Loucy (cell line): ENCODE data around the gene CDX1.

Experiments
- H2AFZ ChIP-seq: fragments of 200-600 bp; sonication (generic); 2 replicates; pipeline ENCODE4 v1.6.0; 2016; ENCODE audit warnings: antibody characterized with exemption, mild to moderate bottlenecking, low read length, moderate library complexity
- H3F3A ChIP-seq: fragments of 200-600 bp; 2 replicates; pipeline ENCODE4 v1.6.0; 2016; ENCODE audit warnings: antibody characterized with exemption, low read depth, mild to moderate bottlenecking
- H3K27me3 ChIP-seq: fragments of 200-600 bp; sonication (generic); 2 replicates; pipeline ENCODE4 v1.6.1; 2014; ENCODE audit warnings: low read length, mild to moderate bottlenecking; ENCODE audit not compliant: insufficient read depth, poor library complexity, severe bottlenecking
- H3K36me3 ChIP-seq: fragments of 200-600 bp; sonication (generic); 2 replicates; pipeline ENCODE4 v1.6.1; 2016; ENCODE audit warnings: low read length; ENCODE audit not compliant: insufficient read depth
- H3K4me1 ChIP-seq: fragments of 200-600 bp; sonication (generic); 2 replicates; pipeline ENCODE4 v1.5.1; 2014; ENCODE audit warnings: low read length, mild to moderate bottlenecking; ENCODE audit not compliant: insufficient read depth, poor library complexity, severe bottlenecking
- H3K4me2 ChIP-seq: fragments of 200-600 bp; sonication (generic); 2 replicates; pipeline ENCODE4 v1.6.0; 2014; ENCODE audit warnings: antibody characterized with exemption, low read length, low read depth, mild to moderate bottlenecking; ENCODE audit not compliant: poor library complexity, severe bottlenecking
- H3K4me3 ChIP-seq: fragments of 200-600 bp; sonication (generic); 2 replicates; pipeline ENCODE4 v1.5.1; 2014; ENCODE audit warnings: low read length, mild to moderate bottlenecking, mixed read lengths; ENCODE audit not compliant: poor library complexity, severe bottlenecking
- H3K79me2 ChIP-seq: fragments of 200-600 bp; sonication (generic); 2 replicates; pipeline ENCODE4 v1.6.1; 2014; ENCODE audit warnings: low read length; ENCODE audit not compliant: insufficient read depth
- H3K9ac ChIP-seq: fragments of 200-600 bp; sonication (generic); 2 replicates; pipeline ENCODE4 v1.6.0; 2014; ENCODE audit warnings: mild to moderate bottlenecking, low read depth, low read length, moderate library complexity; ENCODE audit not compliant: poor library complexity, severe bottlenecking
- H3K9me2 ChIP-seq: fragments of 200-600 bp; sonication (generic); replicated peaks from 2 replicates; pipeline ENCODE4 v1.6.1; 2016; ENCODE audit warnings: low read depth, low read length, mixed read lengths
- H3K9me3 ChIP-seq: fragments of 200-600 bp; sonication (generic); 2 replicates; pipeline ENCODE4 v1.6.1; 2014; ENCODE audit warnings: mild to moderate bottlenecking, antibody characterized with exemption, low read length, low read depth; ENCODE audit not compliant: insufficient read depth
- H4K20me1 ChIP-seq: fragments of 200-600 bp; sonication (generic); 2 replicates; pipeline ENCODE4 v1.6.0; 2014; ENCODE audit warnings: antibody characterized with exemption, low read length, mild to moderate bottlenecking; ENCODE audit not compliant: insufficient read depth, poor library complexity, severe bottlenecking
- CTCF ChIP-seq: fragments of 200-600 bp; sonication (generic); conservative IDR thresholded peaks from 2 replicates; pipeline ENCODE4 v1.5.1; 2014; ENCODE audit warnings: mild to moderate bottlenecking, antibody characterized with exemption, low read length
- EZH2phosphoT487 ChIP-seq: fragments of 200-600 bp; IDR thresholded peaks from 2 replicates; pipeline ENCODE4 v1.6.1; 2018; ENCODE audit warnings: antibody characterized with exemption, mild to moderate bottlenecking, moderate library complexity, borderline replicate concordance

CDX1 gene

GRCh38 chr5:150215979-150216944 lies 49.7 kb downstream of the CDX1 start:
- no peaks in the 10 kb centered on the region for H3K79me2 ChIP-seq
- no peaks in the 10 kb centered on the region for H3K27me3 ChIP-seq
- H3K9me3 ChIP-seq = no peaks in the 10 kb centered on the region
- H4K20me1 ChIP-seq = no peaks in the 10 kb centered on the region
- TF ChIP-seq EZH2phosphoT487 (no peak), CTCF (no peak)
- H3K4me3 ChIP-seq = no peak overlapping the region
- H3K9ac ChIP-seq = no peak overlapping the region
- no peaks in the 10 kb centered on the region for H3K4me1 ChIP-seq
- no peaks in the 10 kb centered on the region for H3F3A ChIP-seq
- no peak overlapping the region for H3K4me2 ChIP-seq
- H2AFZ ChIP-seq = no peak overlapping the region
- no peaks in the 10 kb centered on the region for H3K36me3 ChIP-seq
- no peaks in the 10 kb centered on the region for H3K9me2 ChIP-seq

- H3K4me1 ChIP-seq = no peaks in the 10 kb centered on the region
- H2AFZ ChIP-seq = no peak overlapping the region
- no peaks in the 10 kb centered on the region for H3F3A ChIP-seq
- no peak overlapping the region for H3K4me3 ChIP-seq
- no peaks in the 10 kb centered on the region for H3K9me3 ChIP-seq
- no peak overlapping the region for H3K9ac ChIP-seq
- H3K36me3 ChIP-seq = no peaks in the 10 kb centered on the region
- TF ChIP-seq EZH2phosphoT487 = no peak
- no peaks in the 10 kb centered on the region for H3K27me3 ChIP-seq
- no peaks in the 10 kb centered on the region for H3K79me2 ChIP-seq
- no peaks in the 10 kb centered on the region for H3K9me2 ChIP-seq
- H3K4me2 ChIP-seq = no peak overlapping the region
- H4K20me1 ChIP-seq = no peaks in the 10 kb centered on the region
Observed at GRCh38 chr5:150217038-150217437, 50.5 kb downstream of the CDX1 start.

- TF ChIP-seq EZH2phosphoT487 = no peak
- TF ChIP-seq CTCF = peak; percentile 89
- Histone ChIP-seq H3K9ac (no peak overlapping the region), H3K4me2 (no peak overlapping the region), H3K4me1 (no peaks in the 10 kb centered on the region), H4K20me1 (no peaks in the 10 kb centered on the region), H3F3A (no peaks in the 10 kb centered on the region), H3K9me3 (no peaks in the 10 kb centered on the region), H2AFZ (peak overlapping the region; percentile 39; the same call in 1 of the 2 replicates), H3K36me3 (no peaks in the 10 kb centered on the region), H3K79me2 (no peaks in the 10 kb centered on the region), H3K9me2 (no peaks in the 10 kb centered on the region), H3K27me3 (no peaks in the 10 kb centered on the region), H3K4me3 (no peak overlapping the region)
Observed at GRCh38 chr5:150217873-150218692, 51.5 kb downstream of the CDX1 start.
